ENCODE data around the gene PRG2. TPM values are rescaled to one million over a fixed set of nuclear protein-coding genes. Genes with fewer than 3 reads are reported as not detected.
A peak's percentile ranks its signal among the peaks of the same experiment; 100 is the strongest.

PRG2 gene
- total RNA-seq, 6 donors from 2014 or later: 0.30 to 2.6 (median 1.6) TPM; not detected in 2

DNA sequence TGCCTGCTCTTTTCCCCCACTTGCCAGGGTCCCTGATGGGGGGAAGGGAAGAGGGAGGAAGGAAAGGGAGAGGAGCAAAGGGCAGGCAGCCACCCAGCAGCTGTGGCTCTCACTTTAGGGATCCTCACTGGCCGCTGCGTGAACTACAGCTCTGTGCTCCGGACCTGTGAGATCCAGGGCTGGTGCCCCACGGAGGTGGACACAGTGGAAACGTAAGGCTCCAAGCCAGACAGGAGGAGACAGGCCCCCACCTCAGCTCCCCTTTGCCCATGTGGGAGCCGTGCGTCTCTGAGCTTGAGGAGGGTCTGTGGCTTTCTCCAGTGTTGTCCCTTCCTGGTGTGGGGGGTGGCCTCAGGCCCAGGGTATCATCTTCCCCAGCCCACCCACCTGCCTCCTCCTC lies 42.4 kb downstream of the PRG2 start:
- Histone ChIP-seq H3K4me3 (no peak overlapping the region), H3K36me3 (no peaks in the 10 kb centered on the region), H3K4me1 (peaks cover 0 to 6% (median 3%) of the 10 kb centered on the region in 4 donors), H3K27me3 (no peaks in the 10 kb centered on the region), H3K27ac (no peak overlapping the region), H3K9me3 (no peaks in the 10 kb centered on the region)
- DNase-seq (peak in 1 of 2 donors; percentile 46), ATAC-seq (ENCODE audit: low FRiP score in 2 of 2) (no peak)
- TF ChIP-seq POLR2AphosphoS5 (IDR thresholded peaks at IDR 0.05): no peak
- no peak for TF ChIP-seq POLR2A (IDR thresholded peaks at IDR 0.05)
- TF ChIP-seq EP300 (IDR thresholded peaks at IDR 0.05): no peak
- TF ChIP-seq, protein P1, sequence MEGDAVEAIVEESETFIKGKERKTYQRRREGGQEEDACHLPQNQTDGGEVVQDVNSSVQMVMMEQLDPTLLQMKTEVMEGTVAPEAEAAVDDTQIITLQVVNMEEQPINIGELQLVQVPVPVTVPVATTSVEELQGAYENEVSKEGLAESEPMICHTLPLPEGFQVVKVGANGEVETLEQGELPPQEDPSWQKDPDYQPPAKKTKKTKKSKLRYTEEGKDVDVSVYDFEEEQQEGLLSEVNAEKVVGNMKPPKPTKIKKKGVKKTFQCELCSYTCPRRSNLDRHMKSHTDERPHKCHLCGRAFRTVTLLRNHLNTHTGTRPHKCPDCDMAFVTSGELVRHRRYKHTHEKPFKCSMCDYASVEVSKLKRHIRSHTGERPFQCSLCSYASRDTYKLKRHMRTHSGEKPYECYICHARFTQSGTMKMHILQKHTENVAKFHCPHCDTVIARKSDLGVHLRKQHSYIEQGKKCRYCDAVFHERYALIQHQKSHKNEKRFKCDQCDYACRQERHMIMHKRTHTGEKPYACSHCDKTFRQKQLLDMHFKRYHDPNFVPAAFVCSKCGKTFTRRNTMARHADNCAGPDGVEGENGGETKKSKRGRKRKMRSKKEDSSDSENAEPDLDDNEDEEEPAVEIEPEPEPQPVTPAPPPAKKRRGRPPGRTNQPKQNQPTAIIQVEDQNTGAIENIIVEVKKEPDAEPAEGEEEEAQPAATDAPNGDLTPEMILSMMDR (IDR thresholded peaks at IDR 0.05): no peak
- WGBS, 2 donors: 86 to 92% methylated on average over 2 to 7 of the region's 7 CpGs

DNA sequence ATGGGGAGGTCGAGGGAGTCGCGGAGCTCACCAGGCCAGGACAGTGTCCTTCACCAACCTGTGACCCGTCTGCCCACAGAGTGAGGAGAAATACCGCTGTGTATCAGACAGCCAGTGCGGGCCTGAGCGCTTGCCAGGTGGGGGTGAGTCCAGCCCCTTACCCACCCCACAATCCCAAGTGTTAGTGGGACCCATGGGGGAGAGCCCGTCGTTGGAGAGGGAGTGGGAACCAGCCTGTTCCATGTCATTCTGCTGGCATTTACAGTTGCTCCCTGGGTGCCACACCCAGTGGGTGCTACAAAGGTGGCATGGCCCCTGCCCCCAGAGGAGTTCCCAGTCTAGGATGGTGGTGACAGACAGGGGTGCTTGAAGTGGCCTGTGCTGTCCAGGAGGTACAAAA lies 43.1 kb downstream of the PRG2 start:
- Histone ChIP-seq H3K4me3 (no peak overlapping the region), H3K27me3 (no peaks in the 10 kb centered on the region), H3K4me1 (peaks cover 0 to 6% (median 3%) of the 10 kb centered on the region in 4 donors), H3K9me3 (no peaks in the 10 kb centered on the region), H3K27ac (no peak overlapping the region), H3K36me3 (no peaks in the 10 kb centered on the region)
- TF ChIP-seq, protein P1 (IDR thresholded peaks at IDR 0.05): no peak
- no peak for TF ChIP-seq POLR2AphosphoS5 (IDR thresholded peaks at IDR 0.05)
- no peak for TF ChIP-seq EP300 (IDR thresholded peaks at IDR 0.05)
- no peak for TF ChIP-seq POLR2A (IDR thresholded peaks at IDR 0.05)
- WGBS, 2 donors: 85 to 87% methylated on average over 9 of the region's 9 CpGs
- ATAC-seq (ENCODE audit: low FRiP score in 2 of 2) (no peak), DNase-seq (peak in 1 of 2 donors; percentile 43)

DNA sequence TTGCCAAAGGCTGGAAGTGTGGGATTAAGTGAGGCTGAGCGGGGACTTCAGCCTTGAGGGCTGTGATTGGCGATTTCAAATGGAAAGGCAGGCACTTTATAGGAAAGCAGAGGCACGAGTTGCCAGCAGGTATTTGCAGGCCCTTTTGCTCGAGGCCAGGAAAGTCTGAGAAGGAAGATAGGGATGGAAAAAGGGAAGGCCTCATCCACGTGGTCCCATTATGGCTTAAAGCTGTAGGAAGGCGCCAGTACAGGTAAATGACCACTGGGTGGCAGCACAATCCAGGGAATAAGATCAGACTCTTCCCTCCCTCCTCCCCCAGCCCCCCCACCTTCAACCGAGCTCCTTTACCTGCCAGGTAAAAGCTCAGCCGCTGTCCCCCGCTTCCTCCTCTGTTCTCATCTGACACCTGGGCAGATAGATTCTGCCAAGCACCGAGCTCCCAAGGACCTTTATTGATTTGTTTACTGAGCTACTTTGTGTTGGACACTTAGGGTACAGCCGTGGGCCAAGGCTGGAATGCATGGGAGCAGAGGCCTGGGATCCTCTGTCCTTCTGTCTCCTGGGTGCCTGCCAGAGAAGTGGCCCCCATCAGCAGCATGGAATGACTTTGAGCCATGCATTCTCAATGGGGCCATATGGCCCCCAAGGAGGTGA lies 44.8 kb downstream of the PRG2 start:
- TF ChIP-seq, protein P1 (IDR thresholded peaks at IDR 0.05): peak; percentile 61 to 86 (median 72)
- TF ChIP-seq POLR2A (IDR thresholded peaks at IDR 0.05): no peak
- Histone ChIP-seq H3K27me3 (no peaks in the 10 kb centered on the region), H3K4me3 (no peak overlapping the region), H3K36me3 (no peaks in the 10 kb centered on the region), H3K9me3 (no peaks in the 10 kb centered on the region), H3K27ac (no peak overlapping the region), H3K4me1 (peaks cover 0 to 6% (median 3%) of the 10 kb centered on the region in 4 donors)
- 21 to 23% methylated on average over 9 to 11 of the region's 11 CpGs for WGBS, 2 donors
- peak in 1 of 2 donors; percentile 75 for DNase-seq
- peak; percentile 82 to 88 for ATAC-seq (ENCODE audit: low FRiP score in 2 of 2)

DNA sequence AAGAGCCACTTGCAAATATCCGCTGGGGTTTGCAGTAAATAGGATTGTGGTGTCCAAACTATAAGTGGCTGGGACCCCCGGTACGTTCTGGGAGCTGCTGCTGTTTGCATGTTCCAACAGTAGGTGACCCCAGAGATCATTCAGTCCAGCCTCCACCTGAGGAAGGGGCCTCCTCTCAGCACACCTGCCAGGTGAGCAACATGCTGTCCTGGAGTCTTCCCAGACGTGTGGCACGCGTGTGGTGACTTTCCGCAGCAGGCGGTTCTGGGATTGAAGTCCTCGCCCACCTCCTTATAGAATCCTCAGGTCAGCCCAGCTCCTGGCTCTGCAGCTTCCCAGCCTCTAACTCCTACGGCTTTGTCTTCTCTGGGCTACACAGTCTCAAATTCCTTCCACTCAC lies 45.6 kb downstream of the PRG2 start:
- Histone ChIP-seq H3K27ac (no peak overlapping the region), H3K4me1 (peaks cover 0 to 3% (median 1%) of the 10 kb centered on the region in 4 donors), H3K36me3 (no peaks in the 10 kb centered on the region), H3K4me3 (no peak overlapping the region), H3K27me3 (no peaks in the 10 kb centered on the region), H3K9me3 (no peaks in the 10 kb centered on the region)
- DNase-seq (no peak), ATAC-seq (ENCODE audit: low FRiP score in 2 of 2) (no peak)
- 90 to 94% methylated on average over 5 to 10 of the region's 10 CpGs for WGBS, 2 donors
- no peak for TF ChIP-seq POLR2AphosphoS5 (IDR thresholded peaks at IDR 0.05)
- TF ChIP-seq, protein P1 (IDR thresholded peaks at IDR 0.05): no peak
- no peak for TF ChIP-seq EP300 (IDR thresholded peaks at IDR 0.05)
- no peak for TF ChIP-seq POLR2A (IDR thresholded peaks at IDR 0.05)

DNA sequence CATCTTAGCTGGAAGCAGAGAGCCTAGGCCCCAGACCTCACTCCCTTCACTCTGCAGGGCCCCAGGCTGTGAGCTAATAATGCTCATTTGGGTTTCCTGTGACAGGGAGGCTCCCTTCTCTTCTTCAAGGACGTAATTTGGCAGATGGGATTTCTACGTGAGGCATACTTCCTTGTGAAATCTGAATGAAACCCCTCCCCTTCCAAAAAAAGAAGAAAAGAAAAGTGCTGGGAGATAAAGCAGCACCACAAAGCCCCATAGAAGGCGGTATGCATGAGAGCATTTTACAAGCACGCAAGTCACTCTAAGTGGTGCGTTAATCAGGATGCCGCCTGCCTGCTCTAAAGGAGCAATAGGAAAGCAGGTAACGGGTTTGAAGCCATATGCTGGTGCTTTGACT lies 46.6 kb downstream of the PRG2 start:
- 71 to 79% methylated on average over 7 of the region's 7 CpGs for WGBS, 2 donors
- no peaks in the 10 kb centered on the region for H3K4me1 ChIP-seq
- ATAC-seq (ENCODE audit: low FRiP score in 2 of 2) (no peak), DNase-seq (no peak)
- H3K9me3 ChIP-seq: no peaks in the 10 kb centered on the region
- H3K36me3 ChIP-seq: no peaks in the 10 kb centered on the region
- H3K27ac ChIP-seq: no peak overlapping the region
- no peaks in the 10 kb centered on the region for H3K27me3 ChIP-seq
- no peak overlapping the region for H3K4me3 ChIP-seq
- TF ChIP-seq EP300 (IDR thresholded peaks at IDR 0.05) (no peak), POLR2AphosphoS5 (IDR thresholded peaks at IDR 0.05) (no peak), POLR2A (IDR thresholded peaks at IDR 0.05) (no peak)
- TF ChIP-seq, protein P1 (IDR thresholded peaks at IDR 0.05): no peak

All from upper lobe of left lung (tissue), 6 donors.